Mesendoderm (in vitro differentiated cells): ENCODE results near the gene ERC2.

Experiments used
- DNase-seq: peaks from one replicate; pipeline ENCODE4 v3.0.0; 2013
- H2AK5ac ChIP-seq: 2 replicates; pipeline ENCODE4 v1.6.1; 2013; ENCODE audit warnings: low read length, inconsistent platforms
- H2BK120ac ChIP-seq: 2 replicates; pipeline ENCODE4 v1.6.1; 2013; ENCODE audit warnings: low read depth, mild to moderate bottlenecking, low read length, moderate library complexity, mixed read lengths
- H2BK15ac ChIP-seq: replicated peaks from 2 replicates; pipeline ENCODE4 v1.6.1; 2013; ENCODE audit warnings: low read depth, mild to moderate bottlenecking, moderate library complexity
- H2BK5ac ChIP-seq: 2 replicates; pipeline ENCODE4 v1.6.1; 2013; ENCODE audit warnings: low read length, inconsistent platforms
- H3K18ac ChIP-seq: 2 replicates; pipeline ENCODE4 v1.6.1; 2013; ENCODE audit warnings: mild to moderate bottlenecking, low read length, mixed read lengths
- H3K23ac ChIP-seq: one replicate; pipeline ENCODE4 v1.6.1; 2013; ENCODE audit warnings: low read length
- H3K27ac ChIP-seq: 2 replicates; pipeline ENCODE4 v1.5.1; 2013; ENCODE audit warnings: low read depth, mild to moderate bottlenecking, inconsistent platforms, low read length, moderate library complexity
- H3K27me3 ChIP-seq: 2 replicates; pipeline ENCODE4 v1.6.1; 2013; ENCODE audit warnings: low read length, control low read depth, mild to moderate bottlenecking, inconsistent platforms; ENCODE audit not compliant: insufficient read depth, poor library complexity
- H3K36me3 ChIP-seq: 2 replicates; pipeline ENCODE4 v1.6.1; 2013; ENCODE audit warnings: low read length, inconsistent platforms; ENCODE audit not compliant: control insufficient read depth, insufficient read depth
- H3K4ac ChIP-seq: one replicate; pipeline ENCODE4 v1.6.1; 2013; ENCODE audit warnings: low read depth, mild to moderate bottlenecking, low read length, moderate library complexity
- H3K4me1 ChIP-seq: 2 replicates; pipeline ENCODE4 v1.6.1; 2013; ENCODE audit warnings: low read depth, low read length, inconsistent platforms; ENCODE audit not compliant: control insufficient read depth
- H3K4me2 ChIP-seq: 2 replicates; pipeline ENCODE4 v1.6.1; 2013; ENCODE audit warnings: low read length
- H3K4me3 ChIP-seq: 2 replicates; pipeline ENCODE4 v1.5.1; 2013; ENCODE audit warnings: mild to moderate bottlenecking, low read length
- H3K56ac ChIP-seq: one replicate; pipeline ENCODE4 v1.6.1; 2013; ENCODE audit warnings: low read length
- H3K79me1 ChIP-seq: 2 replicates; pipeline ENCODE4 v1.6.1; 2013; ENCODE audit warnings: low read length, inconsistent platforms
- H3K79me2 ChIP-seq: 2 replicates; pipeline ENCODE4 v1.6.1; 2013; ENCODE audit warnings: mild to moderate bottlenecking, low read length; ENCODE audit not compliant: control insufficient read depth, insufficient read depth
- H3K9ac ChIP-seq: 2 replicates; pipeline ENCODE4 v1.6.1; 2013; ENCODE audit warnings: low read length, inconsistent platforms
- H4K5ac ChIP-seq: one replicate; pipeline ENCODE4 v1.6.1; 2013; ENCODE audit warnings: low read length
- H4K8ac ChIP-seq: one replicate; pipeline ENCODE4 v1.6.1; 2013; ENCODE audit warnings: low read depth, mild to moderate bottlenecking, control low read depth, low read length, moderate library complexity
- WGBS: extraction: QIAGEN DNeasy Blood & Tissue Kit; methylation state at CpG from one replicate; pipeline ENCODE4 v1.1.7; 2013; ENCODE audit warnings: low lambda C conversion rate, missing lambda C conversion rate; ENCODE audit not compliant: insufficient coverage; ENCODE audit errors: extremely low coverage; 5-methylcytosine and 5-hydroxymethylcytosine counted together

The ERC2 gene

GRCh38 chr3:55615039-55615693 lies 853.1 kb downstream of the ERC2 start:
- H3K18ac ChIP-seq, result peak overlapping the region; percentile 52
- H4K5ac ChIP-seq, result no peak overlapping the region
- no peak overlapping the region for H3K23ac ChIP-seq
- H3K56ac ChIP-seq, result peak overlapping the region; percentile 76
- H4K8ac ChIP-seq, result no peak overlapping the region
- no peak overlapping the region for H2BK15ac ChIP-seq
- H3K79me1 ChIP-seq, result no peaks in the 10 kb centered on the region
- no peak overlapping the region for H3K4me2 ChIP-seq
- peak; percentile 70 for DNase-seq
- peak overlapping the region; percentile 84 for H2BK120ac ChIP-seq
- WGBS, result no CpG with 5 or more reads among the region's 4 CpGs
- peak overlapping the region; percentile 97 for H3K27ac ChIP-seq
- H3K4me1 ChIP-seq, result peaks cover 12% of the 10 kb centered on the region
- H3K4me3 ChIP-seq, result no peak overlapping the region
- H3K27me3 ChIP-seq, result no peaks in the 10 kb centered on the region
- no peaks in the 10 kb centered on the region for H3K36me3 ChIP-seq
- peak overlapping the region; percentile 23 for H3K9ac ChIP-seq
- H3K4ac ChIP-seq, result peak overlapping the region; percentile 59
- no peaks in the 10 kb centered on the region for H3K79me2 ChIP-seq
- peak overlapping the region; percentile 97 for H2BK5ac ChIP-seq
- H2AK5ac ChIP-seq, result peak overlapping the region; percentile 79

- Histone ChIP-seq H4K5ac (no peak overlapping the region), H3K27me3 (no peaks in the 10 kb centered on the region), H3K27ac (no peak overlapping the region), H2AK5ac (peak overlapping the region; percentile 9), H3K79me1 (no peaks in the 10 kb centered on the region), H3K4me2 (no peak overlapping the region), H3K4me1 (peaks cover 16% of the 10 kb centered on the region), H3K79me2 (no peaks in the 10 kb centered on the region), H3K4me3 (no peak overlapping the region), H3K56ac (no peak overlapping the region), H2BK120ac (no peak overlapping the region), H3K23ac (no peak overlapping the region), H2BK5ac (no peak overlapping the region), H3K4ac (no peak overlapping the region), H4K8ac (no peak overlapping the region), H3K36me3 (no peaks in the 10 kb centered on the region), H3K9ac (no peak overlapping the region), H2BK15ac (peak overlapping the region; percentile 21), H3K18ac (peak overlapping the region; percentile 31)
- no peak for DNase-seq
- WGBS, result no CpG with 5 or more reads among the region's 1 CpG
Measured at GRCh38 chr3:55611121-55611520, 857.1 kb downstream of the ERC2 start.

GRCh38 chr3:55609230-55609827 lies 858.9 kb downstream of the ERC2 start:
- H3K4ac ChIP-seq, result no peak overlapping the region
- no peaks in the 10 kb centered on the region for H3K79me2 ChIP-seq
- H3K4me2 ChIP-seq, result no peak overlapping the region
- no peaks in the 10 kb centered on the region for H3K79me1 ChIP-seq
- H4K8ac ChIP-seq, result no peak overlapping the region
- no CpG with 5 or more reads among the region's 10 CpGs for WGBS
- no peak overlapping the region for H2BK5ac ChIP-seq
- no peak overlapping the region for H2AK5ac ChIP-seq
- no peak overlapping the region for H4K5ac ChIP-seq
- H2BK15ac ChIP-seq, result no peak overlapping the region
- no peak overlapping the region for H3K27ac ChIP-seq
- H3K23ac ChIP-seq, result no peak overlapping the region
- peak; percentile 77 for DNase-seq
- H3K4me1 ChIP-seq, result peaks cover 10% of the 10 kb centered on the region
- no peak overlapping the region for H3K9ac ChIP-seq
- no peak overlapping the region for H3K18ac ChIP-seq
- H2BK120ac ChIP-seq, result no peak overlapping the region
- H3K4me3 ChIP-seq, result no peak overlapping the region
- no peaks in the 10 kb centered on the region for H3K36me3 ChIP-seq
- no peaks in the 10 kb centered on the region for H3K27me3 ChIP-seq
- H3K56ac ChIP-seq, result no peak overlapping the region

- H3K9ac ChIP-seq, result no peak overlapping the region
- H3K4ac ChIP-seq, result no peak overlapping the region
- no peak overlapping the region for H3K4me3 ChIP-seq
- no peak overlapping the region for H2AK5ac ChIP-seq
- no peak overlapping the region for H2BK5ac ChIP-seq
- peak overlapping the region; percentile 72 for H3K56ac ChIP-seq
- H3K79me1 ChIP-seq, result no peaks in the 10 kb centered on the region
- no peak for DNase-seq
- no peak overlapping the region for H4K8ac ChIP-seq
- no peak overlapping the region for H3K18ac ChIP-seq
- 100% methylated on average over 1 of the region's 8 CpGs for WGBS
- H2BK120ac ChIP-seq, result no peak overlapping the region
- H3K36me3 ChIP-seq, result no peaks in the 10 kb centered on the region
- H3K27ac ChIP-seq, result no peak overlapping the region
- H3K23ac ChIP-seq, result no peak overlapping the region
- H3K27me3 ChIP-seq, result no peaks in the 10 kb centered on the region
- H4K5ac ChIP-seq, result no peak overlapping the region
- no peak overlapping the region for H2BK15ac ChIP-seq
- no peaks in the 10 kb centered on the region for H3K79me2 ChIP-seq
- H3K4me2 ChIP-seq, result no peak overlapping the region
- peaks cover 10% of the 10 kb centered on the region for H3K4me1 ChIP-seq
Measured at GRCh38 chr3:55608301-55608937, 859.8 kb downstream of the ERC2 start.

- Histone ChIP-seq H3K79me2 (no peaks in the 10 kb centered on the region), H3K56ac (peak overlapping the region; percentile 72), H3K36me3 (no peaks in the 10 kb centered on the region), H3K4ac (peak overlapping the region; percentile 65), H3K18ac (peak overlapping the region; percentile 35), H3K4me2 (no peak overlapping the region), H3K23ac (no peak overlapping the region), H3K4me1 (peaks cover 10% of the 10 kb centered on the region), H3K4me3 (no peak overlapping the region), H4K5ac (no peak overlapping the region), H2AK5ac (no peak overlapping the region), H3K27me3 (no peaks in the 10 kb centered on the region), H3K27ac (peak overlapping the region; percentile 4), H3K9ac (no peak overlapping the region), H2BK120ac (no peak overlapping the region), H4K8ac (no peak overlapping the region), H2BK15ac (peak overlapping the region; percentile 80), H3K79me1 (no peaks in the 10 kb centered on the region), H2BK5ac (peak overlapping the region; percentile 93)
- WGBS, result no CpG with 5 or more reads among the region's 6 CpGs
- peak; percentile 86 for DNase-seq
Measured at GRCh38 chr3:55607844-55608243, 860.4 kb downstream of the ERC2 start.
